GM19239 (cell line): ENCODE measurements around the gene CELSR2.
A peak's percentile ranks its signal among the peaks of the same experiment; 100 is the strongest.
"Not testable (repeated sequence)": the region's sequence is repeated elsewhere in the genome, so short reads cannot be mapped to it uniquely, and the experiment has no call there.

Experiments
- DNase-seq: peaks from one replicate; pipeline ENCODE4 v3.0.0; 2011; ENCODE audit warnings: low spot score; ENCODE audit not compliant: insufficient read length
- FAIRE-seq: peaks from 2 replicates; lab custom pipeline; 2011; peaks lifted over from hg19 to GRCh38; lab: Jason Lieb, UNC

CELSR2 gene

GRCh38 chr1:109248797-109249629 lies at the start of gene CELSR2:
TSS of gene CELSR2 (plus strand) at chr1:109249539. CDS start at chr1:109250080, 541 bp downstream.
- no peak for FAIRE-seq
- DNase-seq = peak; percentile 98

GRCh38 chr1:109199710-109200109 lies 49.6 kb upstream of the CELSR2 start:
- no peak for FAIRE-seq

GRCh38 chr1:109201123-109201703 lies 48.1 kb upstream of the CELSR2 start:
- DNase-seq = no peak
- no peak for FAIRE-seq

More at GRCh38 chr1:109199710-109200109, 49.6 kb upstream of the CELSR2 start:
- DNase-seq = no peak

GRCh38 chr1:109204484-109204883 lies 44.9 kb upstream of the CELSR2 start:
- no peak for DNase-seq
- FAIRE-seq = no peak

- no peak for FAIRE-seq
- DNase-seq = no peak
Measured at GRCh38 chr1:109206339-109206738, 43.0 kb upstream of the CELSR2 start.

GRCh38 chr1:109207467-109208103 lies 41.8 kb upstream of the CELSR2 start:
- DNase-seq (no peak), FAIRE-seq (no peak)

GRCh38 chr1:109208394-109208793 lies 40.9 kb upstream of the CELSR2 start:
- DNase-seq = no peak

GRCh38 chr1:109208836-109209463 lies 40.4 kb upstream of the CELSR2 start:
- FAIRE-seq = no peak
- no peak for DNase-seq

More at GRCh38 chr1:109208394-109208793, 40.9 kb upstream of the CELSR2 start:
- no peak for FAIRE-seq

GRCh38 chr1:109210058-109210457 lies 39.3 kb upstream of the CELSR2 start:
- FAIRE-seq = no peak
- no peak for DNase-seq

GRCh38 chr1:109213345-109213823 lies 36.0 kb upstream of the CELSR2 start:
- peak; percentile 88 for FAIRE-seq
- peak; percentile 71 for DNase-seq

- DNase-seq (peak; percentile 67), FAIRE-seq (peak; percentile 67)
Measured at GRCh38 chr1:109213824-109214693, 35.3 kb upstream of the CELSR2 start, which contains the start of gene SARS1. TSS of gene SARS1 (plus strand) at chr1:109213918. CDS start at chr1:109213993, 75 bp downstream.

- FAIRE-seq (no peak), DNase-seq (no peak)
Measured at GRCh38 chr1:109214695-109215623, 34.4 kb upstream of the CELSR2 start.

- no peak for FAIRE-seq
- no peak for DNase-seq
Measured at GRCh38 chr1:109216662-109217061, 32.7 kb upstream of the CELSR2 start.

GRCh38 chr1:109218516-109218915 lies 30.8 kb upstream of the CELSR2 start:
- DNase-seq (no peak), FAIRE-seq (no peak)

GRCh38 chr1:109221201-109221600 lies 28.1 kb upstream of the CELSR2 start:
- FAIRE-seq = not testable (repeated sequence)

GRCh38 chr1:109225308-109225707 lies 24.0 kb upstream of the CELSR2 start:
- no peak for DNase-seq
- FAIRE-seq = no peak

More at GRCh38 chr1:109221201-109221600, 28.1 kb upstream of the CELSR2 start:
- not testable (repeated sequence) for DNase-seq

- DNase-seq (no peak), FAIRE-seq (no peak)
Measured at GRCh38 chr1:109225711-109226445, 23.5 kb upstream of the CELSR2 start.

- no peak for DNase-seq
- no peak for FAIRE-seq
Measured at GRCh38 chr1:109228167-109228566, 21.2 kb upstream of the CELSR2 start.
